Bone marrow (tissue), 2 donors: ENCODE results near the gene HLF.

Source experiments
- DNase-seq, 2 donors: peaks; one replicate each; lab custom pipeline; 2025; lab: John Stamatoyannopoulos, UW

The HLF gene

GRCh38 chr17:55254375-55254774 is 10.4 kb upstream of the HLF start:
- DNase-seq: no peak

- no peak for DNase-seq
Measured at GRCh38 chr17:55258578-55259135, 6.1 kb upstream of the HLF start.

GRCh38 chr17:55259684-55260111 is 5.1 kb upstream of the HLF start:
- DNase-seq: no peak

GRCh38 chr17:55261311-55261710 is 3.4 kb upstream of the HLF start:
- no peak for DNase-seq

GRCh38 chr17:55263569-55264277 is 1.0 kb upstream of the HLF start:
- no peak for DNase-seq

GRCh38 chr17:55264278-55264644 is 499 bp upstream of the HLF start:
- no peak for DNase-seq

GRCh38 chr17:55265311-55266021 is 706 bp downstream of the HLF start:
- DNase-seq: no peak

- DNase-seq: no peak
Measured at GRCh38 chr17:55266051-55266957, 1.5 kb downstream of the HLF start.

- DNase-seq: no peak
Measured at GRCh38 chr17:55266958-55267688, 2.4 kb downstream of the HLF start.

GRCh38 chr17:55267777-55268648 is 3.3 kb downstream of the HLF start:
- DNase-seq: no peak

GRCh38 chr17:55268649-55269480 is 4.1 kb downstream of the HLF start:
- no peak for DNase-seq

- DNase-seq: no peak
Measured at GRCh38 chr17:55269894-55270293, 5.1 kb downstream of the HLF start.

- DNase-seq: no peak
Measured at GRCh38 chr17:55271223-55271571, 6.4 kb downstream of the HLF start.

- no peak for DNase-seq
Measured at GRCh38 chr17:55271958-55272710, 7.4 kb downstream of the HLF start.

GRCh38 chr17:55272711-55273578 is 8.2 kb downstream of the HLF start:
- DNase-seq: no peak

GRCh38 chr17:55273579-55274354 is 9.0 kb downstream of the HLF start:
- no peak for DNase-seq
